A673 (cell line): ENCODE measurements around the gene SNAP25.

Experiments
- EZH2 ChIP-seq: fragments of 200-600 bp; sonication (generic); IDR thresholded peaks from 2 replicates; pipeline ENCODE4 v1.6.1; 2017; ENCODE audit warnings: borderline replicate concordance, low read depth, mild to moderate bottlenecking, mixed read lengths, antibody characterized with exemption, low read length; ENCODE audit not compliant: poor library complexity, severe bottlenecking
- TF ChIP-seq, protein P1 (sequence below): fragments of 300-800, 200-600 bp; sonication (generic); conservative IDR thresholded peaks from 2 replicates; pipeline ENCODE4 v1.5.1; 2017; ENCODE audit warnings: low read depth, mild to moderate bottlenecking, antibody characterized with exemption, low read length, moderate library complexity, mixed read lengths

DNA sequence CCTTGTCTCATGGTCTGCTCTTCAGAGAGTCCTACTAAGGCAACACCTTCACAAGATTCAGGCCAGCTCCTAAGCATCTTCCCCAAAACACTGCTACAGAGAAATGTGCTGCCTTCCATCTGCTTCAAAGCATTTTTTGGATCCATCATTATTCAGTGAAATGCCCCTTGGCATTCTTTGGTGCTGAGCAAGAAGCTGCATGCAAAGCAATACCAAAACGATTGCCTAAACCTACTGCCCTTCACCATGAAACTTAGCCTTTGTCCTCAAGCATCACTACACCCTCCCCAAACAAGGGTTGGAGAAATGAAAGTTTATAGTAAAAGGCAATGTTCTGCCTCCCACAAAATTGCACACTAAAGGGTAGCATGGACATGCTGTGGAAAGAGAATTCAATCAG is 93.5 kb downstream of the SNAP25 start:
- TF ChIP-seq, protein P1, sequence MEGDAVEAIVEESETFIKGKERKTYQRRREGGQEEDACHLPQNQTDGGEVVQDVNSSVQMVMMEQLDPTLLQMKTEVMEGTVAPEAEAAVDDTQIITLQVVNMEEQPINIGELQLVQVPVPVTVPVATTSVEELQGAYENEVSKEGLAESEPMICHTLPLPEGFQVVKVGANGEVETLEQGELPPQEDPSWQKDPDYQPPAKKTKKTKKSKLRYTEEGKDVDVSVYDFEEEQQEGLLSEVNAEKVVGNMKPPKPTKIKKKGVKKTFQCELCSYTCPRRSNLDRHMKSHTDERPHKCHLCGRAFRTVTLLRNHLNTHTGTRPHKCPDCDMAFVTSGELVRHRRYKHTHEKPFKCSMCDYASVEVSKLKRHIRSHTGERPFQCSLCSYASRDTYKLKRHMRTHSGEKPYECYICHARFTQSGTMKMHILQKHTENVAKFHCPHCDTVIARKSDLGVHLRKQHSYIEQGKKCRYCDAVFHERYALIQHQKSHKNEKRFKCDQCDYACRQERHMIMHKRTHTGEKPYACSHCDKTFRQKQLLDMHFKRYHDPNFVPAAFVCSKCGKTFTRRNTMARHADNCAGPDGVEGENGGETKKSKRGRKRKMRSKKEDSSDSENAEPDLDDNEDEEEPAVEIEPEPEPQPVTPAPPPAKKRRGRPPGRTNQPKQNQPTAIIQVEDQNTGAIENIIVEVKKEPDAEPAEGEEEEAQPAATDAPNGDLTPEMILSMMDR: no peak
- TF ChIP-seq EZH2: no peak
